PC-3 (cell line): ENCODE results near the gene HDHD3. TPM values are rescaled to one million over a fixed set of nuclear protein-coding genes. Genes with fewer than 3 reads are reported as not detected.

Experiments used
- ATAC-seq: fragments of 200-7000 bp; cut with Tn5 transposase; 2 replicates; pipeline ENCODE4 v1.9.1; 2020; ENCODE audit warnings: mild to moderate bottlenecking, moderate library complexity
- BruUV-seq: library from RNA; stranded (reverse); fragments of 400-500 nt; replicated peaks from 2 replicates; lab custom pipeline; 2021; lab: Mats Ljungman, UMichigan
- CTCF ChIA-PET: fragments of 300-600 bp; sonication (Branson Sonifier 250); formaldehyde crosslinking; loops from one replicate; lab custom pipeline; 2022; ENCODE audit warnings: antibody characterized with exemption; lab: Charles Lee
- POLR2A ChIA-PET: fragments of 300-600 bp; sonication (Branson Sonifier 250); formaldehyde crosslinking; loops from one replicate; lab custom pipeline; 2022; ENCODE audit warnings: antibody characterized with exemption; ENCODE audit not compliant: unreplicated experiment; lab: Charles Lee
- DNase-seq: peaks from one replicate; pipeline ENCODE4 v3.0.0-alpha.2; 2015
- H2AFZ ChIP-seq: fragments of 300-600 bp; sonication (generic); 2 replicates; pipeline ENCODE4 v1.6.0; 2016; ENCODE audit warnings: antibody characterized with exemption, low read length
- H3F3A ChIP-seq: fragments of 300-600 bp; sonication (generic); one replicate; pipeline ENCODE4 v1.6.0; 2017; ENCODE audit warnings: antibody characterized with exemption, low read length, control low read depth, mild to moderate bottlenecking; ENCODE audit not compliant: unreplicated experiment
- H3K27ac ChIP-seq: fragments of 300-600 bp; sonication (generic); 2 replicates; pipeline ENCODE4 v1.5.1; 2016; ENCODE audit warnings: mild to moderate bottlenecking, low read length
- H3K27me3 ChIP-seq: fragments of 300-600 bp; sonication (generic); 2 replicates; pipeline ENCODE4 v1.6.1; 2016; ENCODE audit warnings: low read length, mixed read lengths
- H3K36me3 ChIP-seq: fragments of 300-600 bp; sonication (generic); 2 replicates; pipeline ENCODE4 v1.6.1; 2016; ENCODE audit warnings: low read depth, mixed run types, low read length, mixed read lengths
- H3K4me1 ChIP-seq: fragments of 300-600 bp; sonication (generic); 2 replicates; pipeline ENCODE4 v1.5.1; 2016; ENCODE audit warnings: low read length; ENCODE audit not compliant: insufficient read depth
- H3K4me2 ChIP-seq: fragments of 300-600 bp; sonication (generic); 2 replicates; pipeline ENCODE4 v1.6.0; 2016; ENCODE audit warnings: low read length
- H3K4me3 ChIP-seq: fragments of 300-600 bp; sonication (generic); 2 replicates; pipeline ENCODE4 v1.5.1; 2016; ENCODE audit warnings: mild to moderate bottlenecking, low read length, mixed read lengths
- H3K79me2 ChIP-seq: fragments of 300-600 bp; sonication (generic); 2 replicates; pipeline ENCODE4 v1.6.1; 2017; ENCODE audit warnings: low read length, mixed read lengths
- H3K9ac ChIP-seq: fragments of 300-600 bp; sonication (generic); 2 replicates; pipeline ENCODE4 v1.6.0; 2016; ENCODE audit warnings: mild to moderate bottlenecking, low read length
- H3K9me2 ChIP-seq: fragments of 300-600 bp; sonication (generic); replicated peaks from 2 replicates; pipeline ENCODE4 v1.6.1; 2016; ENCODE audit warnings: mixed run types, low read length, mixed read lengths
- H3K9me3 ChIP-seq: fragments of 300-600 bp; sonication (generic); 2 replicates; pipeline ENCODE4 v1.6.1; 2016; ENCODE audit warnings: low read length, mixed read lengths
- H4K20me1 ChIP-seq: fragments of 300-600 bp; sonication (generic); 2 replicates; pipeline ENCODE4 v1.6.1; 2016; ENCODE audit warnings: low read length, mixed read lengths
- EZH2 ChIP-seq: fragments of 300-600 bp; sonication (generic); IDR thresholded peaks from one replicate; pipeline ENCODE4 v1.6.1; 2017; ENCODE audit warnings: antibody characterized with exemption, mild to moderate bottlenecking, low read length; ENCODE audit not compliant: unreplicated experiment
- EZH2phosphoT487 ChIP-seq: fragments of 300-600 bp; sonication (generic); IDR thresholded peaks from 2 replicates; pipeline ENCODE4 v1.6.1; 2018; ENCODE audit warnings: mild to moderate bottlenecking, antibody characterized with exemption, low read length, borderline replicate concordance
- intact Hi-C: fragments of 100-400 bp; cut with micrococcal nuclease; formaldehyde crosslinking; loops from 2 replicates; pipeline ENCODE4 v1.9.0; 2023
- total RNA-seq: library from RNA; depleted of rRNA; stranded (reverse); fragments of >200 nt; gene quantifications from 2 replicates; pipeline ENCODE4 v1.2.3, GENCODE V29; 2014
- TF ChIP-seq, protein P1 (sequence below): fragments of 300-600 bp; sonication (generic); conservative IDR thresholded peaks from 2 replicates; pipeline ENCODE4 v1.5.1; 2017; ENCODE audit warnings: antibody characterized with exemption, low read depth, mild to moderate bottlenecking, low read length

Gene HDHD3
- total RNA-seq, 1 experiment from 2014 or later: 17.8 TPM

DNA sequence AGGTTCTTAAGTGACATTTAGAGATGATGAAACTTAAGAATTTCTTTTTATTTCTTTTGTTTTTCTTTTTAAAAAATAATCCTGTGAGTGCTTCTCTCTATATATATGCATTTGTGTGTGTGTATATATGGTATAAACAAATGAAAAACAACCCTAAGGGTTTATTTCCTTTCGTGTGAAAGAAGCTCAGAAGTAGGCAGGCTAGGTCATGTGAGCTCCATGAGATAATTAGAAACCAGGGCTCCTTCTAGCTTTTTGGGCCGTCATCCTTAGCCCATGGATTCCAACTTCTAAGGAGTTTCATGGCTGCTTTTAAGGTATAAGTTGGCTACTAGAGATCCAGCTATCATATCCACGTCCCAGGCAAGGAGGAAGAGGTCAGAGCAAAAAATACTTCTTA is 44.9 kb upstream of the HDHD3 start:
- POLR2A ChIA-PET: no interaction called here
- no peak overlapping the region for H3K9ac ChIP-seq
- no peak overlapping the region for H3K4me2 ChIP-seq
- no peak overlapping the region for H3K4me3 ChIP-seq
- DNase-seq (no peak), ATAC-seq (no peak)
- H2AFZ ChIP-seq: no peak overlapping the region
- no peaks in the 10 kb centered on the region for H4K20me1 ChIP-seq
- H3K4me1 ChIP-seq: no peaks in the 10 kb centered on the region
- intact Hi-C loops: no loop called here
- no peaks in the 10 kb centered on the region for H3F3A ChIP-seq
- no peak for TF ChIP-seq EZH2
- TF ChIP-seq, protein P1, sequence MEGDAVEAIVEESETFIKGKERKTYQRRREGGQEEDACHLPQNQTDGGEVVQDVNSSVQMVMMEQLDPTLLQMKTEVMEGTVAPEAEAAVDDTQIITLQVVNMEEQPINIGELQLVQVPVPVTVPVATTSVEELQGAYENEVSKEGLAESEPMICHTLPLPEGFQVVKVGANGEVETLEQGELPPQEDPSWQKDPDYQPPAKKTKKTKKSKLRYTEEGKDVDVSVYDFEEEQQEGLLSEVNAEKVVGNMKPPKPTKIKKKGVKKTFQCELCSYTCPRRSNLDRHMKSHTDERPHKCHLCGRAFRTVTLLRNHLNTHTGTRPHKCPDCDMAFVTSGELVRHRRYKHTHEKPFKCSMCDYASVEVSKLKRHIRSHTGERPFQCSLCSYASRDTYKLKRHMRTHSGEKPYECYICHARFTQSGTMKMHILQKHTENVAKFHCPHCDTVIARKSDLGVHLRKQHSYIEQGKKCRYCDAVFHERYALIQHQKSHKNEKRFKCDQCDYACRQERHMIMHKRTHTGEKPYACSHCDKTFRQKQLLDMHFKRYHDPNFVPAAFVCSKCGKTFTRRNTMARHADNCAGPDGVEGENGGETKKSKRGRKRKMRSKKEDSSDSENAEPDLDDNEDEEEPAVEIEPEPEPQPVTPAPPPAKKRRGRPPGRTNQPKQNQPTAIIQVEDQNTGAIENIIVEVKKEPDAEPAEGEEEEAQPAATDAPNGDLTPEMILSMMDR: no peak
- TF ChIP-seq EZH2phosphoT487: no peak
- no peaks in the 10 kb centered on the region for H3K9me3 ChIP-seq
- no TSS peak for BruUV-seq
- CTCF ChIA-PET: no interaction called here
- no peaks in the 10 kb centered on the region for H3K27me3 ChIP-seq
- H3K9me2 ChIP-seq: no peaks in the 10 kb centered on the region
- no peak overlapping the region for H3K27ac ChIP-seq
- H3K79me2 ChIP-seq: no peaks in the 10 kb centered on the region
- H3K36me3 ChIP-seq: no peaks in the 10 kb centered on the region

DNA sequence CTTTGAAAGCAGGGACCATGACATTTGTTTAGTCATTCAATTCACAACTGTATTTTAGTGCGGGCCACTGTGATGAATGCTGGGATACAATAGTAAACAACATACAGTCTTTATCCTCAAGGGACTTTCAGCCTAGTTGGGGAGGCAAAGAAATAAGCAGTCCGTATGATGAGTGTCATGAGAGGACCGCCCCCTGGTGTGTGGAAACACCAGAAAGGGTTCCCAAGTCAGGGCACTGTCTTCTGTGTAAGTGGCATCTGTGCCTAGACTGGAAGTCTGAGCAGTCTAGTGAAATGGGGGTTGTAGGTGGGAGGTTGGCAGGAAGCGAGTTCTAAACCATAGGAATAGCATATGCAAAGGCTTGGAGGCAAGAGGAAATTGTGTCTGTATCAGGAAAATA is 40.6 kb upstream of the HDHD3 start:
- Histone ChIP-seq H3K4me2 (no peak overlapping the region), H3K36me3 (no peaks in the 10 kb centered on the region), H3K9ac (no peak overlapping the region), H3F3A (no peaks in the 10 kb centered on the region), H2AFZ (no peak overlapping the region), H3K79me2 (no peaks in the 10 kb centered on the region), H3K9me2 (no peaks in the 10 kb centered on the region), H3K27me3 (no peaks in the 10 kb centered on the region), H4K20me1 (no peaks in the 10 kb centered on the region), H3K9me3 (no peaks in the 10 kb centered on the region), H3K4me1 (no peaks in the 10 kb centered on the region), H3K27ac (no peak overlapping the region), H3K4me3 (no peak overlapping the region)
- TF ChIP-seq EZH2: no peak
- TF ChIP-seq, protein P1: no peak
- no peak for TF ChIP-seq EZH2phosphoT487
- DNase-seq (no peak), ATAC-seq (no peak)
- intact Hi-C loops: no loop called here
- CTCF ChIA-PET: no interaction called here
- no TSS peak for BruUV-seq
- POLR2A ChIA-PET: no interaction called here

DNA sequence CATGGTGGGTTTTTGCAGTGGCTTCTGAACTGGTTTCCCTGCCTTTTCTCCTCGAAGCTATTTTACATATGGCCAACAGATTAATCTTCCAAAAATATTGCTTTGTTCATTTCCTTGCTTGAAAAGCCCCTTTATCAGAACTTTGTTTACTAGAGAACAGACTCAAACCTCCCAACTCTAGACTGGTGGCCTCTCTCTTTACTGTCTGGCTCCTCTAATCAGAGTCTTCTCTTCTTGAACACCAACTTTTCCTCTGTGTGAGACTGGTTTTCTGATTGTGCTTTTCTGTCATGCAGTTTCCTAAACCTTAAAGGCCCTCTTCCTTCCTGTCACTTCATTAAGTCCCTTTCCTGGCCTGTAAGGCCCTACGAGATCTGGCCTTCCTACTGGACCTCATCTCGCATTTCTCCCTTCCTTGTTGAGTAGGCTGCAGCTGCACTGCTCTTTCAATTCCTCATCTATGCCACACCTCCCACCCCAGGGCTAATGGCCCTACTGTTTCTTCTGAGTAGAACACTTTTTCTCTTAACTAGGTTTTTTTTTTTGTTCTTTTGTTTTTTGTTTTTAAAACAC is 39.4 kb upstream of the HDHD3 start:
- H3K27me3 ChIP-seq: no peaks in the 10 kb centered on the region
- no peak for DNase-seq
- no peaks in the 10 kb centered on the region for H4K20me1 ChIP-seq
- ChIA-PET POLR2A (no interaction called here), CTCF (no interaction called here)
- H3F3A ChIP-seq: no peaks in the 10 kb centered on the region
- BruUV-seq: no TSS peak
- no peak for ATAC-seq
- no peak for TF ChIP-seq EZH2phosphoT487
- TF ChIP-seq, protein P1: no peak
- H3K27ac ChIP-seq: no peak overlapping the region
- no peaks in the 10 kb centered on the region for H3K36me3 ChIP-seq
- no peak overlapping the region for H3K9ac ChIP-seq
- no peak overlapping the region for H3K4me3 ChIP-seq
- no peaks in the 10 kb centered on the region for H3K9me2 ChIP-seq
- no peaks in the 10 kb centered on the region for H3K79me2 ChIP-seq
- intact Hi-C loops: no loop called here
- no peaks in the 10 kb centered on the region for H3K9me3 ChIP-seq
- no peak overlapping the region for H2AFZ ChIP-seq
- no peak overlapping the region for H3K4me2 ChIP-seq
- no peaks in the 10 kb centered on the region for H3K4me1 ChIP-seq
